IMR-90 (cell line): Measurements from ENCODE around the gene FNIP1. TPM values are rescaled to one million over a fixed set of nuclear protein-coding genes. Genes with fewer than 3 reads are reported as not detected.

Experiments used
- ATAC-seq: fragments of 200-7000 bp; cut with Tn5 transposase; 2 replicates; pipeline ENCODE4 v1.9.1; 2020; ENCODE audit warnings: low read depth, mild to moderate bottlenecking, moderate library complexity
- BruUV-seq: library from RNA; stranded (reverse); fragments of 400-500 nt; replicated peaks from 2 replicates; lab custom pipeline; 2021; lab: Mats Ljungman, UMichigan
- CTCF ChIA-PET: fragments of 300-600 bp; formaldehyde crosslinking; extraction: SDS; loops from one replicate; lab custom pipeline; 2021; ENCODE audit warnings: antibody characterized with exemption; lab: Yijun Ruan, JAX
- POLR2A ChIA-PET: fragments of 300-600 bp; sonication (Branson Sonifier 250); formaldehyde crosslinking; loops from one replicate; lab custom pipeline; 2022; ENCODE audit warnings: antibody characterized with exemption; ENCODE audit not compliant: unreplicated experiment; lab: Charles Lee
- DNase-seq: peaks from one replicate; pipeline ENCODE4 v3.0.0; 2013
- H2AFZ ChIP-seq: replicated peaks from 2 replicates; pipeline ENCODE3; 2013; ENCODE audit warnings: low read length, mild to moderate bottlenecking; ENCODE audit not compliant: poor library complexity
- H2AK5ac ChIP-seq: 2 replicates; pipeline ENCODE4 v1.6.1; 2013; ENCODE audit warnings: low read depth, low read length, inconsistent platforms
- H2AK9ac ChIP-seq: replicated peaks from 2 replicates; pipeline ENCODE3; 2013; ENCODE audit warnings: mild to moderate bottlenecking, low read depth, low read length, moderate library complexity; ENCODE audit not compliant: poor library complexity
- H2BK120ac ChIP-seq: 2 replicates; pipeline ENCODE4 v1.6.1; 2013; ENCODE audit warnings: low read depth, low read length, inconsistent platforms
- H2BK15ac ChIP-seq: 3 replicates; pipeline ENCODE4 v1.6.1; 2013; ENCODE audit warnings: low read depth, low read length, inconsistent platforms
- H2BK20ac ChIP-seq: 2 replicates; pipeline ENCODE4 v1.6.1; 2013; ENCODE audit warnings: low read depth, mild to moderate bottlenecking, inconsistent platforms, low read length, moderate library complexity
- H2BK5ac ChIP-seq: 2 replicates; pipeline ENCODE4 v1.6.1; 2013; ENCODE audit warnings: mild to moderate bottlenecking, low read depth, low read length, inconsistent platforms; ENCODE audit not compliant: poor library complexity, severe bottlenecking
- H3K14ac ChIP-seq: replicated peaks from 2 replicates; pipeline ENCODE4 v1.6.1; 2013; ENCODE audit warnings: low read depth, low read length, inconsistent platforms
- H3K18ac ChIP-seq: 2 replicates; pipeline ENCODE4 v1.6.1; 2013; ENCODE audit warnings: low read depth, low read length, control low read depth
- H3K23ac ChIP-seq: 2 replicates; pipeline ENCODE4 v1.6.1; 2013; ENCODE audit warnings: low read depth, low read length, inconsistent platforms
- H3K27ac ChIP-seq: 2 replicates; pipeline ENCODE4 v1.5.1; 2013; ENCODE audit warnings: mild to moderate bottlenecking, control low read depth, low read length; ENCODE audit not compliant: insufficient read depth
- H3K27me3 ChIP-seq: 2 replicates; pipeline ENCODE4 v1.6.1; 2013; ENCODE audit warnings: low read length; ENCODE audit not compliant: control insufficient read depth, insufficient read depth
- H3K36me3 ChIP-seq: 2 replicates; pipeline ENCODE4 v1.6.1; 2013; ENCODE audit warnings: low read length, mixed read lengths; ENCODE audit not compliant: control insufficient read depth, insufficient read depth
- H3K4ac ChIP-seq: 2 replicates; pipeline ENCODE4 v1.6.1; 2013; ENCODE audit warnings: low read depth, low read length, inconsistent platforms
- H3K4me1 ChIP-seq: 2 replicates; pipeline ENCODE4 v1.6.1; 2013; ENCODE audit warnings: low read length, mixed read lengths; ENCODE audit not compliant: control insufficient read depth, insufficient read depth
- H3K4me2 ChIP-seq: 2 replicates; pipeline ENCODE4 v1.6.1; 2013; ENCODE audit warnings: low read depth, mild to moderate bottlenecking, control low read depth, low read length, moderate library complexity
- H3K4me3 ChIP-seq: 2 replicates; pipeline ENCODE4 v1.5.1; 2013; ENCODE audit warnings: low read depth, mild to moderate bottlenecking, control low read depth, low read length, moderate library complexity; ENCODE audit not compliant: insufficient read depth
- H3K56ac ChIP-seq: 2 replicates; pipeline ENCODE4 v1.6.1; 2013; ENCODE audit warnings: low read length, inconsistent platforms; ENCODE audit not compliant: insufficient read depth; ENCODE audit errors: extremely low read depth
- H3K79me1 ChIP-seq, 2 experiments: 2 replicates each; pipeline ENCODE4 v1.6.1; 2013; ENCODE audit warnings: low read length in 2 of 2, inconsistent platforms in 1 of 2, low read depth in 1 of 2
- H3K9ac ChIP-seq: 2 replicates; pipeline ENCODE4 v1.6.1; 2013; ENCODE audit warnings: low read depth, low read length, control low read depth
- H3K9me1 ChIP-seq: 2 replicates; pipeline ENCODE4 v1.6.1; 2013; ENCODE audit warnings: low read length, inconsistent platforms; ENCODE audit not compliant: insufficient read depth
- H3K9me3 ChIP-seq: 2 replicates; pipeline ENCODE4 v1.6.1; 2013; ENCODE audit warnings: low read length; ENCODE audit not compliant: control insufficient read depth, insufficient read depth
- H4K20me1 ChIP-seq: 2 replicates; pipeline ENCODE4 v1.6.1; 2013; ENCODE audit warnings: low read length, inconsistent platforms; ENCODE audit not compliant: insufficient read depth
- H4K5ac ChIP-seq: 2 replicates; pipeline ENCODE4 v1.6.1; 2013; ENCODE audit warnings: mild to moderate bottlenecking, low read depth, low read length, control low read depth
- H4K8ac ChIP-seq, 2 experiments: 2 replicates each; pipeline ENCODE4 v1.6.1; 2013; ENCODE audit warnings: low read depth in 2 of 2, low read length in 2 of 2, control low read depth in 1 of 2, inconsistent platforms in 1 of 2
- H4K91ac ChIP-seq: 2 replicates; pipeline ENCODE4 v1.6.1; 2013; ENCODE audit warnings: low read depth, low read length, inconsistent platforms; ENCODE audit not compliant: insufficient read depth
- CEBPB ChIP-seq: IDR thresholded peaks from 2 replicates; pipeline ENCODE4 v1.6.1; 2012; ENCODE audit warnings: low read depth, low read length, improper control_type of control experiment
- MAZ ChIP-seq: IDR thresholded peaks from 2 replicates; pipeline ENCODE4 v1.6.1; 2012; ENCODE audit warnings: low read depth, mild to moderate bottlenecking, low read length, improper control_type of control experiment, moderate library complexity, borderline replicate concordance
- WGBS, 2 experiments: methylation state at CpG; one replicate each; pipeline versions ENCODE4 v1.1.5 to v1.1.7; 2013; ENCODE audit warnings: missing lambda C conversion rate in 2 of 2; ENCODE audit not compliant: insufficient read length in 1 of 2; ENCODE audit errors: extremely low coverage in 2 of 2; 5-methylcytosine and 5-hydroxymethylcytosine counted together
- dilution Hi-C: fragments of 300-500 bp; cut with HindIII; formaldehyde crosslinking; loops from one replicate; pipeline ENCODE4 v1.14.3; 2018; ENCODE audit warnings: low sequenced_read_pairs; ENCODE audit not compliant: unreplicated experiment
- in situ Hi-C: fragments of 300-500 bp; cut with MboI; formaldehyde crosslinking; loops from 3 replicates; pipeline ENCODE4 v1.14.3; 2019; ENCODE audit warnings: low sequenced_read_pairs, inconsistent platforms, mixed read lengths
- intact Hi-C: fragments of 100-400 bp; cut with micrococcal nuclease; formaldehyde crosslinking; loops from 2 replicates; pipeline ENCODE4 v1.10.0; 2022
- polyA plus RNA-seq, 3 experiments: library from polyadenylated mRNA; depleted of rRNA; stranded (reverse); fragments of >200 nt; gene quantifications; 2 replicates each; pipeline ENCODE4 v1.2.3, GENCODE V29; 2012; ENCODE audit warnings: low replicate concordance in 1 of 3
- total RNA-seq: library from RNA; depleted of rRNA; stranded (reverse); fragments of >200 nt; gene quantifications from 2 replicates; pipeline ENCODE4 v1.2.3, GENCODE V29; 2012

FNIP1 gene
- total and polyA plus RNA-seq, 2 of the 4 experiments (the other 2 are of a cell fraction), result 5.6 to 34.1 TPM

DNA sequence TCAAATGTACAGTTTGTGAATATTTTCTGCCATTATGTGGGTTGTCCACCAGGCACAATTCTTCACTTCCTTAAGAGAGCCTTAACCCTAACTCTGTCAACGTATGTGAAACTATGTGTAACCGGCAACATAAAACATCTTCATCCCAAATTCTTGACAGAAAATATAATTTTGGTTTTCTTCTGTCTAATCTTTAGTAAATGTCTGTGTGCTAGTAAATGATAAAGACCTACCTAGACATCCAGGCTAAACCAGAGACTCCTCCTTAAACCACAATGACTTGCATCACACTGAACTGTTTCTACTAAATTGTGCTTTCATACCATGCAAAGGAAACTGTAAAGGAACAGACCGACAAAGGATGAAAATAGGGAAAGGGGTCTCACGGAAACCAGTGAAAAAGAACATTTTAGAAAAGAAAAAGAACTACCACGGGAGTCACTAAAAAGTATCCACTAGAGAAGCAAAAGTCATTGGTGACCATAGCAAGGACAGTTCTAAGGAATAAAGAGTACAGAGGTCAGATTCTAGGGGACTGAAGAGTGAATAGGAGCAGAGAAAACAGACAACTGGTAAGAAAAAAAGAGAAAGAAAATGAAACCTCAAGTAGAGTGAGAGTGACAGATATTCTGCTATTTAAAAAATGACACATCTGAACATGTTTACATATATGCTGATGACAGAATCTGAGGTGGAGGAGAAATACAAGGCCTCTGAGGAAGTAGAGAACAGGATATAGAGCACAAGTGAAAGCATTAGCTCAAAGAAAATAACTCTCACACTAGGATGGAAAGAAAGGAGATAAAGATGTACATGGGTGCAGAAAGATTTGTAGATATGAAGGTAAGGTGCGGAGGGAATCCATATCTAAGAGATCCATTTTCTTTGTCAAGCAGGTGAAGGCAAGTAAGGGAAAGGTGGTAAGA is 49.4 kb downstream of the FNIP1 start:
- Histone ChIP-seq H3K27me3 (no peaks in the 10 kb centered on the region), H3K4me3 (no peak overlapping the region), H3K56ac (no peak overlapping the region), H2BK20ac (no peak overlapping the region), H3K9ac (no peak overlapping the region), H2AK5ac (no peak overlapping the region), H2BK120ac (no peak overlapping the region), H2AK9ac (no peak overlapping the region), H4K5ac (no peak overlapping the region), H2BK5ac (no peak overlapping the region), H4K20me1 (peaks cover 59% of the 10 kb centered on the region), H3K36me3 (peaks cover 3% of the 10 kb centered on the region), H3K14ac (no peak overlapping the region; the same call in 1 of the 2 replicates), H4K8ac (no peak overlapping the region), H3K79me1 (peaks cover 45 to 70% of the 10 kb centered on the region in 2 experiments), H2AFZ (no peak overlapping the region), H3K4ac (no peak overlapping the region), H3K9me1 (peaks cover 12% of the 10 kb centered on the region), H3K18ac (no peak overlapping the region), H3K23ac (no peak overlapping the region), H3K4me1 (peaks cover 1% of the 10 kb centered on the region; the same call in 1 of the 2 replicates), H4K91ac (no peak overlapping the region), H3K9me3 (no peaks in the 10 kb centered on the region), H2BK15ac (no peak overlapping the region), H3K27ac (no peak overlapping the region), H3K4me2 (peak overlapping the region; percentile 66; the same call in 1 of the 2 replicates)
- dilution Hi-C loops (no loop called here), intact Hi-C loops (no loop called here), in situ Hi-C loops (no loop called here)
- ChIA-PET POLR2A (no interaction called here), CTCF (interaction anchor here (0.5 to 0.6 kb wide), 2 partner anchors 29 to 1020 kb away, joined by 3 read pairs; no protein-coding TSS in a partner anchor)
- ATAC-seq, result 0 out of 2 replicates have a peak, but pooled peaks have one; percentile 25
- TF ChIP-seq MAZ (no peak), CEBPB (peak; percentile 57)
- BruUV-seq, result no TSS peak
- no CpG with 5 or more reads among the region's 6 CpGs for WGBS, 2 experiments
- peak; percentile 48 for DNase-seq
